Measurements from ENCODE around the gene ASIC4. TPM values are rescaled to one million over a fixed set of nuclear protein-coding genes. Genes with fewer than 3 reads are reported as not detected.

ASIC4 gene
- total RNA-seq, 4 donors from 2014 or later: not detected

- TF ChIP-seq CTCF (IDR thresholded peaks at IDR 0.05; ENCODE audit: low read depth): no peak
Measured at GRCh38 chr2:219520079-219520478, 5.8 kb downstream of the ASIC4 start.

- no peak for TF ChIP-seq CTCF (IDR thresholded peaks at IDR 0.05; ENCODE audit: low read depth)
Measured at GRCh38 chr2:219521066-219521880, 7.0 kb downstream of the ASIC4 start.

GRCh38 chr2:219522111-219523030 is 8.1 kb downstream of the ASIC4 start:
- no peak for TF ChIP-seq CTCF (IDR thresholded peaks at IDR 0.05; ENCODE audit: low read depth)

- TF ChIP-seq CTCF (IDR thresholded peaks at IDR 0.05; ENCODE audit: low read depth): no peak
Measured at GRCh38 chr2:219523031-219523671, 8.9 kb downstream of the ASIC4 start.

GRCh38 chr2:219524817-219525216 is 10.5 kb downstream of the ASIC4 start:
- no peak for TF ChIP-seq CTCF (IDR thresholded peaks at IDR 0.05; ENCODE audit: low read depth)

- no peak for TF ChIP-seq CTCF (IDR thresholded peaks at IDR 0.05; ENCODE audit: low read depth)
Measured at GRCh38 chr2:219525533-219526232, 11.4 kb downstream of the ASIC4 start.
